OCI-LY1 (cell line): ENCODE results near the gene ZNF554.

Experiments
- CTCF ChIP-seq: fragments of 200-600 bp; sonication (generic), shearing (Covaris generic); IDR thresholded peaks from 2 replicates; pipeline ENCODE4 v1.5.1; 2017; ENCODE audit warnings: mild to moderate bottlenecking, antibody characterized with exemption, low read length, moderate library complexity, mixed read lengths
- EZH2 ChIP-seq: fragments of 200-600 bp; sonication (generic), shearing (Covaris generic); IDR thresholded peaks from 2 replicates; pipeline ENCODE4 v1.8.0; 2017; ENCODE audit warnings: borderline replicate concordance, mixed run types, mild to moderate bottlenecking, antibody characterized with exemption, low read length, moderate library complexity, mixed read lengths

DNA sequence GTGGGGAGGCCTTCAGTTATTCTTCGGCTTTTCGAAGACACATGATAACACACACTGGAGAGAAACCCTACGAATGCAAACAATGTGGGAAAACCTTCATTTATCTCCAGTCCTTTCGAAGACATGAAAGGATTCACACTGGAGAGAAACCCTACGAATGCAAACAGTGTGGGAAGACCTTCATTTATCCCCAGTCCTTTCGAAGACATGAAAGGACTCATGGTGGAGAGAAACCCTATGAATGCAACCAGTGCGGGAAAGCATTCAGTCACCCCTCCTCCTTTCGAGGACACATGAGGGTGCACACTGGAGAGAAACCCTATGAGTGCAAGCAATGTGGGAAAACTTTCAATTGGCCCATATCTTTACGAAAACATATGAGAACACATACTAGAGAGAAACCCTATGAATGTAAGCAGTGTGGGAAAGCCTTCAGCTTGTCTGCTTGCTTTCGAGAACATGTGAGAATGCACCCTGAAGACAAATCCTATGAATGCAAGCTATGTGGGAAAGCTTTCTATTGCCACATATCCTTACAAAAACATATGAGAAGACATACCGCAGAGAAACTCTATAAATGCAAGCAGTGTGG is 33.4 kb downstream of the ZNF554 start:
- TF ChIP-seq EZH2 (no peak), CTCF (no peak)
